Mesenchymal stem cell (in vitro differentiated cells and primary cell): Measurements from ENCODE around the gene ADGRV1.
A peak's percentile ranks its signal among the peaks of the same experiment; 100 is the strongest.
"Not testable (repeated sequence)": the region's sequence is repeated elsewhere in the genome, so short reads cannot be mapped to it uniquely, and the experiment has no call there.

Source experiments
- DNase-seq: peaks from one replicate; pipeline ENCODE4 v3.0.0-alpha.2; 2013
- H2AFZ ChIP-seq: one replicate; pipeline ENCODE4 v1.6.1; 2013; ENCODE audit warnings: low read depth, mild to moderate bottlenecking, control low read depth, inconsistent platforms, low read length, moderate library complexity
- H2AK5ac ChIP-seq: 2 replicates; pipeline ENCODE4 v1.6.1; 2013; ENCODE audit warnings: low read length, moderate library complexity, mild to moderate bottlenecking, inconsistent platforms; ENCODE audit not compliant: severe bottlenecking
- H2BK120ac ChIP-seq: one replicate; pipeline ENCODE4 v1.6.1; 2013; ENCODE audit warnings: low read depth, mild to moderate bottlenecking, inconsistent platforms, low read length, moderate library complexity
- H2BK12ac ChIP-seq, 2 experiments: one replicate each; pipeline ENCODE4 v1.6.1; 2013; ENCODE audit warnings: inconsistent platforms in 2 of 2, low read length in 2 of 2, mild to moderate bottlenecking in 2 of 2, moderate library complexity in 2 of 2, control low read depth in 1 of 2
- H2BK15ac ChIP-seq: one replicate; pipeline ENCODE4 v1.6.1; 2013; ENCODE audit warnings: mild to moderate bottlenecking, low read depth, inconsistent platforms; ENCODE audit not compliant: poor library complexity, severe bottlenecking
- H2BK5ac ChIP-seq: 2 replicates; pipeline ENCODE4 v1.6.1; 2013; ENCODE audit warnings: low read depth, mild to moderate bottlenecking, low read length, control low read depth, inconsistent platforms; ENCODE audit not compliant: poor library complexity, severe bottlenecking
- H3K14ac ChIP-seq, 2 experiments: one replicate each; pipeline ENCODE4 v1.6.1; 2013; ENCODE audit warnings: inconsistent platforms in 2 of 2, low read length in 2 of 2, control low read depth in 1 of 2, mild to moderate bottlenecking in 1 of 2, moderate library complexity in 1 of 2
- H3K18ac ChIP-seq, 2 experiments: one replicate each; pipeline ENCODE4 v1.6.1; 2013; ENCODE audit warnings: inconsistent platforms in 2 of 2, low read length in 2 of 2, control low read depth in 1 of 2, low read depth in 1 of 2, mild to moderate bottlenecking in 1 of 2
- H3K23ac ChIP-seq, 2 experiments: one replicate each; pipeline ENCODE4 v1.6.1; 2013; ENCODE audit warnings: inconsistent platforms in 2 of 2, low read length in 2 of 2, mild to moderate bottlenecking in 2 of 2, moderate library complexity in 2 of 2, control low read depth in 1 of 2
- H3K27ac ChIP-seq: 2 replicates; pipeline ENCODE4 v1.5.1; 2013; ENCODE audit warnings: mild to moderate bottlenecking, moderate library complexity, low read length, control low read depth, inconsistent platforms; ENCODE audit not compliant: poor library complexity, severe bottlenecking
- H3K27me3 ChIP-seq, 2 experiments: 2 replicates each; pipeline versions ENCODE4 v1.6.1 to v1.7.0; 2013; ENCODE audit warnings: low read length in 2 of 2, mild to moderate bottlenecking in 2 of 2, moderate library complexity in 2 of 2, control low read depth in 1 of 2, inconsistent platforms in 1 of 2; ENCODE audit not compliant: control insufficient read depth in 1 of 2, insufficient read depth in 1 of 2
- H3K36me3 ChIP-seq, 2 experiments: 2 replicates each; pipeline versions ENCODE4 v1.6.1 to v1.7.0; 2013; ENCODE audit warnings: low read length in 2 of 2, control low read depth in 1 of 2, inconsistent platforms in 1 of 2, low read depth in 1 of 2, mild to moderate bottlenecking in 1 of 2; ENCODE audit not compliant: insufficient read depth in 2 of 2, control insufficient read depth in 1 of 2
- H3K4ac ChIP-seq, 2 experiments: one replicate each; pipeline ENCODE4 v1.6.1; 2013; ENCODE audit warnings: inconsistent platforms in 2 of 2, low read length in 2 of 2, mild to moderate bottlenecking in 2 of 2, moderate library complexity in 2 of 2, control low read depth in 1 of 2, low read depth in 1 of 2
- H3K4me1 ChIP-seq: 2 replicates; pipeline ENCODE4 v1.6.1; 2013; ENCODE audit warnings: low read depth, low read length, control low read depth; ENCODE audit not compliant: control insufficient read depth, insufficient read depth
- H3K4me2 ChIP-seq: 2 replicates; pipeline ENCODE4 v1.6.1; 2013; ENCODE audit warnings: low read length, mild to moderate bottlenecking, inconsistent platforms; ENCODE audit not compliant: poor library complexity, severe bottlenecking
- H3K4me3 ChIP-seq, 2 experiments: 2 replicates each; pipeline versions ENCODE4 v1.5.1 to v1.7.0; 2013; ENCODE audit warnings: low read length in 2 of 2, mild to moderate bottlenecking in 2 of 2, control low read depth in 1 of 2, low read depth in 1 of 2; ENCODE audit not compliant: insufficient read depth in 1 of 2
- H3K79me1 ChIP-seq: replicated peaks from 2 replicates; pipeline ENCODE4 v1.6.1; 2013; ENCODE audit warnings: mild to moderate bottlenecking, control low read depth, low read length, inconsistent platforms; ENCODE audit not compliant: poor library complexity, severe bottlenecking
- H3K9ac ChIP-seq: 2 replicates; pipeline ENCODE4 v1.7.0; 2013; ENCODE audit warnings: mild to moderate bottlenecking, low read length, moderate library complexity
- H3K9me3 ChIP-seq: 2 replicates; pipeline ENCODE4 v1.7.0; 2013; ENCODE audit warnings: mild to moderate bottlenecking, low read length; ENCODE audit not compliant: control insufficient read depth
- H4K8ac ChIP-seq: one replicate; pipeline ENCODE4 v1.6.1; 2013; ENCODE audit warnings: inconsistent platforms, mild to moderate bottlenecking, low read length, moderate library complexity
- H4K91ac ChIP-seq: one replicate; pipeline ENCODE4 v1.6.1; 2013; ENCODE audit warnings: mild to moderate bottlenecking, low read length, inconsistent platforms
- WGBS: methylation state at CpG from one replicate; pipeline ENCODE4 v1.1.7; 2013; ENCODE audit warnings: mixed read lengths; 5-methylcytosine and 5-hydroxymethylcytosine counted together

ADGRV1 gene

DNA sequence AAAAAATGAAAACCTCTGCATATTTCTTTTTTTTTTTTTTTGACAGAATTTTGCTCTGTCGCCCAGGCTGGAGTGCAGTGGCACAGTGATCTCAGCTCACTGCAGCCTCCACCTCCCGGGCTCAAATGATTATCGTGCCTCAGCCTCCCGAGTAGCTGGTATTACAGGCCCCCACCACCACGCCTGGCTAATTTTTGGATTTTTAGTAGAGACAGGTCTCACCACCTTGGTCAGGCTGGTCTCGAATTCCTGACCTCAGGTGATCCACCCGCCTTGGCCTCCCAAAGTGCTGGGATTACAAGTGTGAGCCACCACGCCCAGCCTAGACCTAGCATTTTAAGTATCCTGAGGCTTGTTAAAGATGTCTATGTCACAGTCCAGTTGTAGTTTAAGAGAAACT, 493.8 kb downstream of the ADGRV1 start:
- not testable (repeated sequence) for H3K14ac ChIP-seq, H3K23ac ChIP-seq, H3K4me3 ChIP-seq, DNase-seq, H2BK120ac ChIP-seq, H3K27me3 ChIP-seq, H3K4ac ChIP-seq, H3K4me2 ChIP-seq, H3K4me1 ChIP-seq, H2AK5ac ChIP-seq, H2BK12ac ChIP-seq, H3K9me3 ChIP-seq, H2BK5ac ChIP-seq, H2AFZ ChIP-seq, H3K36me3 ChIP-seq, H3K79me1 ChIP-seq, H3K27ac ChIP-seq, H3K9ac ChIP-seq, H4K91ac ChIP-seq, H3K18ac ChIP-seq
- peak overlapping the region; percentile 77 for H4K8ac ChIP-seq
- peak overlapping the region; percentile 69 for H2BK15ac ChIP-seq
- 97% methylated on average over 8 of the region's 8 CpGs for WGBS

DNA sequence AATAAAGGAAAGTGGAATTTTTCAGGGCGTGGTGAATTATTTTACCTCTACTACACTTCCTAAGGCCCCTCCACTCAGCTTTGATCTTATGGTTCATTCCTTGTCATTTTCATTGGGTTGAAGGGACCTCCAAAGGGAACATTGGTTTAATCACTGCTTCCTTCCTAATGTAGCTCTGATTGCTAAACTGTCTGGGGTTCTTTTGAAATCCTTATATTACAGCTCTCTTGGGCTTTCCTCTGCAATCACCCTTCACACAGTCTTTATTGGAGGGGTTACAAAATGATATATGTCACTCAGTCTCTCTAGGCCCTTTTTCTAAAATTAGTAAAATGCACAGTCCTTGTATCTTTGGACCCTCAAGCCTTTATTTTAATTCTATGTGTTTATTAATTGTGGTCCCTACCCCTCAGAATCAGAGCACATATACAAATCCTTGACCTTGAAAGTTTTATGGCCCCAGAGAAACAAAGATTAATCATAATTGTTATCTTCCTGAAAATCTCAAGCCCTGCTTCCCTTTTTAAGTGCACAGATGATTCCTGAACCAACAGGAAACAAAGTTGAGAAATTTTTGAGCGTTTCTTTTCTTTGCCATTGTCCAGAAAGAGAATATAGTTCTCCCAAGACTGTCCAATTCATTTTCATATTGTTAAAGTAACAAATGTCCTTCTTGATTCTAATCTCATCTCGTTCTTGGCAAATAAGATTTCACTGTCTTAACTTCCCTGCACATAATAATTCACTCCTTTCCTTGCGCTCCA, 494.6 kb downstream of the ADGRV1 start:
- Histone ChIP-seq H2AK5ac (no peak overlapping the region), H3K79me1 (no peaks in the 10 kb centered on the region), H3K14ac (no peak overlapping the region), H2BK12ac (no peak overlapping the region), H2AFZ (no peak overlapping the region), H3K36me3 (no peaks in the 10 kb centered on the region), H3K9ac (no peak overlapping the region), H3K27ac (no peak overlapping the region), H3K18ac (no peak overlapping the region), H3K23ac (no peak overlapping the region), H2BK120ac (no peak overlapping the region), H3K4me3 (no peak overlapping the region), H3K27me3 (no peaks in the 10 kb centered on the region), H3K4me1 (no peaks in the 10 kb centered on the region), H3K4me2 (no peak overlapping the region), H3K9me3 (no peaks in the 10 kb centered on the region), H4K8ac (no peak overlapping the region), H4K91ac (no peak overlapping the region), H2BK15ac (no peak overlapping the region), H2BK5ac (no peak overlapping the region), H3K4ac (no peak overlapping the region)
- WGBS = 60% methylated on average over 3 of the region's 4 CpGs
- DNase-seq = peak; percentile 40

DNA sequence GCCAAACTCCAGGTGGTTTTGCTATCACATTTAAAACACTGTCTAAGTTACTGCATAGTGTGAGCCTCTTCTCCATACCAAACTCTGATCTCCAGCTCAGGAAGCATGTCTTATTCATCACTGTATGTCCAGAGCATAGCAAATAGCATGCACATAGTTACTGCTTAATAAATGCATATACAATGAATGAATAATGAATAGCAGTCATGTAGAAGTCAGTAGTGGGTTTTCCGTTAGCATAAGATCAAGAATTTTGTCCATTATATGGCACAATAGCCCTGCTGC, 495.1 kb downstream of the ADGRV1 start:
- Histone ChIP-seq H3K9me3 (no peaks in the 10 kb centered on the region), H3K18ac (no peak overlapping the region), H2AFZ (no peak overlapping the region), H3K9ac (no peak overlapping the region), H3K27me3 (peaks cover 0 to 4% of the 10 kb centered on the region in 2 experiments), H2AK5ac (no peak overlapping the region), H3K23ac (no peak overlapping the region), H3K79me1 (no peaks in the 10 kb centered on the region), H2BK120ac (no peak overlapping the region), H2BK15ac (no peak overlapping the region), H3K36me3 (no peaks in the 10 kb centered on the region), H2BK12ac (no peak overlapping the region), H3K14ac (no peak overlapping the region), H4K91ac (no peak overlapping the region), H3K4me2 (no peak overlapping the region), H3K4me3 (no peak overlapping the region), H4K8ac (no peak overlapping the region), H3K4ac (no peak overlapping the region), H3K4me1 (no peaks in the 10 kb centered on the region), H3K27ac (no peak overlapping the region), H2BK5ac (no peak overlapping the region)
- peak; percentile 15 for DNase-seq
- WGBS = 75% methylated on average over 1 of the region's 1 CpG

DNA sequence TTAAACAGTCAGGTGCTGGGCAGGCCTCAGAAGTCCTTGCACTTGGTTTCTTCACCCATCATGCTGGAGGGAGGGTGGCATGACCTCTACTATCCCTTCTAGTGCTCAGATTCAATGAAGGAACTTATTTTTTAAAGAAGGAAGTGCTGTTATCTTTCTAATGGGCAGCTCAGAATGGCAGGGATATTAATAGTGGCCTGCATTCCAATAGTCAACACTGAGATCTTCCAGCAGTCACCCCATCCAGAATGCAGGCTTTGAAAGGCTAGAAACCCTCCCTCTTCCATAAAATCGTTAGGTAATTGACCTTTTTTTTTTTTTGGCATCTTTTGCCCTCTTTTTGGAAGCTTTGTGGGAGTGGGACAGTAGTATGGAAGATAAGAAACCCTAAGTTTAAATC, 499.6 kb downstream of the ADGRV1 start:
- Histone ChIP-seq H3K4me2 (no peak overlapping the region), H3K18ac (peak overlapping the region in 1 of 2 experiments; percentile 43), H3K4me1 (no peaks in the 10 kb centered on the region), H3K36me3 (no peaks in the 10 kb centered on the region), H3K27ac (no peak overlapping the region), H3K27me3 (peaks cover 0 to 11% of the 10 kb centered on the region in 2 experiments), H3K9me3 (no peaks in the 10 kb centered on the region), H3K14ac (no peak overlapping the region), H2AK5ac (no peak overlapping the region), H2BK120ac (no peak overlapping the region), H3K9ac (no peak overlapping the region), H2AFZ (no peak overlapping the region), H4K8ac (no peak overlapping the region), H3K23ac (no peak overlapping the region), H3K4ac (no peak overlapping the region), H3K4me3 (no peak overlapping the region), H3K79me1 (no peaks in the 10 kb centered on the region), H2BK5ac (no peak overlapping the region), H2BK12ac (no peak overlapping the region), H2BK15ac (no peak overlapping the region), H4K91ac (no peak overlapping the region)
- WGBS = no CpG with 5 or more reads among the region's 1 CpG
- DNase-seq = no peak
